Subcutaneous abdominal adipose tissue (tissue), 5 donors: Measurements from ENCODE around the gene TTC24.
"Not testable (repeated sequence)": the region's sequence is repeated elsewhere in the genome, so short reads cannot be mapped to it uniquely, and the experiment has no call there.

ENCODE experiments used
- H3K27ac ChIP-seq: one replicate; pipeline ENCODE4 v1.7.0; 2013; ENCODE audit warnings: low read depth, mild to moderate bottlenecking, inconsistent platforms, low read length, moderate library complexity
- H3K27me3 ChIP-seq, 5 donors: one replicate each; pipeline ENCODE4 v1.7.0; 2013; ENCODE audit warnings: low read length in 5 of 5, inconsistent platforms in 1 of 5; ENCODE audit not compliant: control insufficient read depth in 5 of 5, insufficient read depth in 4 of 5
- H3K36me3 ChIP-seq, 5 donors: one replicate each; pipeline ENCODE4 v1.7.0; 2013; ENCODE audit warnings: low read length in 5 of 5; ENCODE audit not compliant: control insufficient read depth in 5 of 5, insufficient read depth in 5 of 5
- H3K4me1 ChIP-seq, 5 donors: one replicate each; pipeline ENCODE4 v1.7.0; 2013; ENCODE audit warnings: low read length in 5 of 5, mild to moderate bottlenecking in 3 of 5, moderate library complexity in 1 of 5; ENCODE audit not compliant: control insufficient read depth in 5 of 5, insufficient read depth in 5 of 5
- H3K4me3 ChIP-seq, 5 donors: one replicate each; pipeline ENCODE4 v1.7.0; 2013; ENCODE audit warnings: low read length in 5 of 5, low read depth in 1 of 5
- H3K9ac ChIP-seq, 5 donors: one replicate each; pipeline ENCODE4 v1.7.0; 2013; ENCODE audit warnings: low read length in 5 of 5, mild to moderate bottlenecking in 4 of 5, moderate library complexity in 3 of 5
- H3K9me3 ChIP-seq, 5 donors: one replicate each; pipeline ENCODE4 v1.7.0; 2013; ENCODE audit warnings: low read length in 5 of 5; ENCODE audit not compliant: control insufficient read depth in 5 of 5
- donor health status: healthy.
- donor health status: healthy.
- donor health status: healthy.
- donor health status: healthy.
- donor health status: healthy.

Gene TTC24

GRCh38 chr1:156601122-156601830 lies 21.8 kb downstream of the TTC24 start, which contains the start of gene GPATCH4:
TSS of gene GPATCH4 (minus strand) at chr1:156601479.
- H3K36me3 ChIP-seq: peaks cover 9 to 26% (median 19%) of the 10 kb centered on the region in 5 donors
- H3K4me3 ChIP-seq: peak within 1 kb of the TSS; percentile 72 to 97 (median 90)
- peak within 1 kb of the TSS; percentile 35 for H3K27ac ChIP-seq
- no peaks in the 10 kb centered on the region for H3K9me3 ChIP-seq
- peaks cover 2 to 23% (median 20%) of the 10 kb centered on the region in 5 donors for H3K4me1 ChIP-seq
- H3K27me3 ChIP-seq: no peaks in the 10 kb centered on the region
- peak within 1 kb of the TSS; percentile 72 to 91 (median 85) for H3K9ac ChIP-seq

DNA sequence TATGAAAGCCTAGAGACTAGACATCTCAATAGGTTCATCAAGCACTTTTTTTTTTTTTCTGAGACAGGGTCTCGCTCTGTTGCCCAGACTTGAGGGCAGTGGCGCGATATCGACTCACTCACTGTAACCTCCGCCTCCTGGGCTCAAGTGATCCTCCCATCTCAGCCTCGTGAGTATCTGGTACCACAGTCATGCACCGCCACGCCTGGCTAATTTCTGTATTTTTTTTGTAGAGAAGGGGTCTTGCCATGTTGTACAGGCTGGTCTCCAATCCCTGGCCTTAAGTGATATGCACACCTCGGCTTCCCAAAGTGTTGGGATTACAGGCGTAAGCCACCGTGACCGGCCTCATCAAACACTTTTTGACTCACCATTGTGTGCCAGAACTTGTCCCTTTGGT lies 22.4 kb downstream of the TTC24 start:
- peak overlapping the region; percentile 35 for H3K27ac ChIP-seq
- H3K4me1 ChIP-seq: peaks cover 2 to 23% (median 20%) of the 10 kb centered on the region in 5 donors

DNA sequence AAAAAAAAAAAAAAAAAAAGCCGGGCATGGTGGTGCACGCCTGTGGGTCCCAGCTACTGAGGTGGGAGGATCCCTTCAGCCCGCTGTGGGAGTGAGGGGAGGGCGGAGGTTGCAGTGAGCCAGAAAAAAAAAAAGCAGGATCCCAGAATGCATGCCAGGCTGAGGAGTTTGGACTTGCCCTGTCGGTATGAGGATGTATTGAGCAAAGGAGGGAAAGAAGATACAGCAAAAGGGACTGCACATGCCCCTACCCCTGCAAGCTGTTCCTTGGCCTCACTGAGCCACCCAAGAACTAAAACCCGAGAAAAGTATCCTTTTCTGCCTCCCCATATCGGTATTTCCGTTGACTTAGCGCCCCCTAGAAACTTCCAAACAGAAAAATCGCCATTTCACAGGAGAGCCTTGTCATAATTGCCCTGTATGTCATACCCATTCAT lies 23.1 kb downstream of the TTC24 start:
- no peaks in the 10 kb centered on the region for H3K27me3 ChIP-seq
- H3K27ac ChIP-seq: no peak overlapping the region
- peaks cover 0 to 13% (median 8%) of the 10 kb centered on the region in 5 donors for H3K36me3 ChIP-seq
- peak overlapping the region in 1 of 5 donors; percentile 5 for H3K4me3 ChIP-seq
- peaks cover 2 to 23% (median 20%) of the 10 kb centered on the region in 5 donors for H3K4me1 ChIP-seq
- H3K9me3 ChIP-seq: no peaks in the 10 kb centered on the region
- peak overlapping the region in 1 of 5 donors; percentile 41 for H3K9ac ChIP-seq

More for the DNA sequence above, 22.4 kb downstream of the TTC24 start:
- Histone ChIP-seq H3K4me3 (peak overlapping the region; percentile 72 to 97 (median 90)), H3K9ac (peak overlapping the region in 4 of 5 donors; percentile 72 to 91 (median 81)), H3K27me3 (no peaks in the 10 kb centered on the region), H3K9me3 (no peaks in the 10 kb centered on the region), H3K36me3 (peaks cover 6 to 19% (median 14%) of the 10 kb centered on the region in 5 donors)

- not testable (repeated sequence) for H3K4me3 ChIP-seq, H3K27me3 ChIP-seq, H3K27ac ChIP-seq
Measured at GRCh38 chr1:156607344-156607743, 27.8 kb downstream of the TTC24 start.

DNA sequence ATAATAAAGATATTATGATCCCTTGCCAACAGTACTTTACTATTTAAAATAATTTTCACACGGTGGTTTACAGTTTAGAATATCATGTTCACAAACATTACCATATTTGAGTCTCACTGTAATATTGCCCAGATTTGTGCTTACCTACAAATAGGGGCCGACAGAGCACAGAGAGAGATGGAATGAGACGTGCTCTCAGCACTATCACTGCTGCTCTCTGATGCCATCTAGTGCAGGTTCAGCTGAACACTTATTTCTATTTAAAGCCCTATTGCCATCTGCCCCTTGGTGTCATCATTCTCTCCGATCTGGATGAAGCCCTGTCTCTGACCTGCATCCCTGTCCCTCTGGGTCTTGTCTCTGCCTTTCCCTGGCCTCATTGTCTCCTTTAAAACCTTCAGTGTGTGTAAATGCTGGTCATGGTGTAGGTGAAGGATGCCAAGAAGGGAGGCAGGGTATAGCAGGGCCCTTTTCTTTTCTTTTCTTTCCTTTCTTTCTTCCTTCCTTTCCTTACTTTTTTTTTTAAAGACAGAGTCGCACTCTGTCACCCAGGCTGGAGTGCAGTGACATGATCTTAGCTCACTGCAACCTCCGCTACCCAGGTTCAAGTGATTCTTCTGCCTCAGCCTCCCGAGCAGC lies 28.6 kb downstream of the TTC24 start:
- no peak overlapping the region for H3K27ac ChIP-seq
- H3K9me3 ChIP-seq: no peaks in the 10 kb centered on the region
- H3K4me1 ChIP-seq: no peaks in the 10 kb centered on the region
- H3K4me3 ChIP-seq: no peak overlapping the region
- peaks cover 0 to 12% (median 3%) of the 10 kb centered on the region in 5 donors for H3K27me3 ChIP-seq
- peak overlapping the region in 1 of 5 donors; percentile 16 for H3K9ac ChIP-seq
- no peaks in the 10 kb centered on the region for H3K36me3 ChIP-seq

More at GRCh38 chr1:156607344-156607743, 27.8 kb downstream of the TTC24 start:
- H3K4me1 ChIP-seq, H3K9me3 ChIP-seq, H3K36me3 ChIP-seq, H3K9ac ChIP-seq: not testable (repeated sequence)

GRCh38 chr1:156608981-156609380 lies 29.5 kb downstream of the TTC24 start:
- no peak overlapping the region for H3K27ac ChIP-seq
- peaks cover 0 to 12% (median 3%) of the 10 kb centered on the region in 5 donors for H3K27me3 ChIP-seq
- no peak overlapping the region for H3K9ac ChIP-seq
- no peaks in the 10 kb centered on the region for H3K9me3 ChIP-seq
- no peak overlapping the region for H3K4me3 ChIP-seq
- H3K36me3 ChIP-seq: no peaks in the 10 kb centered on the region
- H3K4me1 ChIP-seq: no peaks in the 10 kb centered on the region

- not testable (repeated sequence) for H3K4me1 ChIP-seq, H3K36me3 ChIP-seq, H3K9ac ChIP-seq, H3K4me3 ChIP-seq, H3K27ac ChIP-seq, H3K9me3 ChIP-seq
- peaks cover 0 to 13% (median 5%) of the 10 kb centered on the region in 5 donors for H3K27me3 ChIP-seq
Measured at GRCh38 chr1:156610072-156610471, 30.5 kb downstream of the TTC24 start.

- H3K27ac ChIP-seq: no peak overlapping the region
- H3K9ac ChIP-seq: no peak overlapping the region
- no peaks in the 10 kb centered on the region for H3K36me3 ChIP-seq
- no peaks in the 10 kb centered on the region for H3K9me3 ChIP-seq
- H3K4me1 ChIP-seq: peaks cover 0 to 8% (median 5%) of the 10 kb centered on the region in 5 donors
- peaks cover 4 to 25% (median 14%) of the 10 kb centered on the region in 5 donors for H3K27me3 ChIP-seq
- H3K4me3 ChIP-seq: no peak overlapping the region
Measured at GRCh38 chr1:156612666-156613065, 33.1 kb downstream of the TTC24 start.

GRCh38 chr1:156615946-156616345 lies 36.4 kb downstream of the TTC24 start:
- Histone ChIP-seq H3K4me3 (no peak overlapping the region), H3K27me3 (peaks cover 4 to 37% (median 28%) of the 10 kb centered on the region in 5 donors), H3K9me3 (no peaks in the 10 kb centered on the region), H3K36me3 (no peaks in the 10 kb centered on the region), H3K27ac (no peak overlapping the region), H3K4me1 (peaks cover 0 to 8% (median 5%) of the 10 kb centered on the region in 5 donors), H3K9ac (no peak overlapping the region)

GRCh38 chr1:156616463-156616862 lies 36.9 kb downstream of the TTC24 start:
- Histone ChIP-seq H3K4me1 (peaks cover 0 to 8% (median 5%) of the 10 kb centered on the region in 5 donors), H3K9me3 (no peaks in the 10 kb centered on the region), H3K9ac (no peak overlapping the region), H3K4me3 (no peak overlapping the region), H3K36me3 (no peaks in the 10 kb centered on the region), H3K27me3 (peaks cover 4 to 35% (median 28%) of the 10 kb centered on the region in 5 donors), H3K27ac (no peak overlapping the region)
